ENCODE data around the gene CNOT4.

CNOT4 gene

GRCh38 chr7:135428879-135429278 is 81.0 kb downstream of the CNOT4 start:
- H3K36me3 ChIP-seq (ENCODE audit: control insufficient read depth, insufficient read depth, low read length): peaks cover 3% of the 10 kb centered on the region

GRCh38 chr7:135428011-135428410 is 81.9 kb downstream of the CNOT4 start:
- Histone ChIP-seq H3K36me3 (ENCODE audit: control insufficient read depth, insufficient read depth, low read length) (no peaks in the 10 kb centered on the region), H3K9me3 (ENCODE audit: control insufficient read depth, low read length) (no peaks in the 10 kb centered on the region), H3K27me3 (ENCODE audit: control insufficient read depth, insufficient read depth, low read length, poor library complexity, severe bottlenecking) (no peaks in the 10 kb centered on the region), H3K4me1 (ENCODE audit: control insufficient read depth, insufficient read depth, low read length) (no peaks in the 10 kb centered on the region), H3K27ac (ENCODE audit: insufficient read depth, low read depth, low read length, poor library complexity, severe bottlenecking) (no peak overlapping the region), H3K4me3 (ENCODE audit: insufficient read depth, low read depth, low read length) (no peak overlapping the region)

More at GRCh38 chr7:135428879-135429278, 81.0 kb downstream of the CNOT4 start:
- Histone ChIP-seq H3K27me3 (ENCODE audit: control insufficient read depth, insufficient read depth, low read length, poor library complexity, severe bottlenecking) (no peaks in the 10 kb centered on the region), H3K4me3 (ENCODE audit: insufficient read depth, low read depth, low read length) (no peak overlapping the region), H3K27ac (ENCODE audit: insufficient read depth, low read depth, low read length, poor library complexity, severe bottlenecking) (no peak overlapping the region), H3K4me1 (ENCODE audit: control insufficient read depth, insufficient read depth, low read length) (no peaks in the 10 kb centered on the region), H3K9me3 (ENCODE audit: control insufficient read depth, low read length) (no peaks in the 10 kb centered on the region)
- 100% methylated on average over 1 of the region's 1 CpG; no CpG with 5 or more reads in 1 of the 2 experiments for WGBS, 2 experiments

- no peaks in the 10 kb centered on the region for H3K9me3 ChIP-seq (ENCODE audit: control insufficient read depth, low read length)
- no peaks in the 10 kb centered on the region for H3K27me3 ChIP-seq (ENCODE audit: control insufficient read depth, insufficient read depth, low read length, poor library complexity, severe bottlenecking)
- H3K4me3 ChIP-seq (ENCODE audit: insufficient read depth, low read depth, low read length): no peak overlapping the region
- no peak overlapping the region for H3K27ac ChIP-seq (ENCODE audit: insufficient read depth, low read depth, low read length, poor library complexity, severe bottlenecking)
- H3K36me3 ChIP-seq (ENCODE audit: control insufficient read depth, insufficient read depth, low read length): no peaks in the 10 kb centered on the region
- no peaks in the 10 kb centered on the region for H3K4me1 ChIP-seq (ENCODE audit: control insufficient read depth, insufficient read depth, low read length)
Measured at GRCh38 chr7:135427166-135427565, 82.7 kb downstream of the CNOT4 start.

- whole genome bisulfite sequencing, 2 experiments: 92 to 97% methylated on average over 1 to 2 of the region's 2 CpGs
- Histone ChIP-seq H3K4me3 (ENCODE audit: insufficient read depth, low read depth, low read length) (no peak overlapping the region), H3K36me3 (ENCODE audit: control insufficient read depth, insufficient read depth, low read length) (no peaks in the 10 kb centered on the region), H3K27ac (ENCODE audit: insufficient read depth, low read depth, low read length, poor library complexity, severe bottlenecking) (no peak overlapping the region), H3K4me1 (ENCODE audit: control insufficient read depth, insufficient read depth, low read length) (no peaks in the 10 kb centered on the region), H3K9me3 (ENCODE audit: control insufficient read depth, low read length) (no peaks in the 10 kb centered on the region), H3K27me3 (ENCODE audit: control insufficient read depth, insufficient read depth, low read length, poor library complexity, severe bottlenecking) (no peaks in the 10 kb centered on the region)
Measured at GRCh38 chr7:135425036-135425435, 84.9 kb downstream of the CNOT4 start.

- H3K4me3 ChIP-seq (ENCODE audit: insufficient read depth, low read depth, low read length): no peak overlapping the region
- no peaks in the 10 kb centered on the region for H3K36me3 ChIP-seq (ENCODE audit: control insufficient read depth, insufficient read depth, low read length)
- no peaks in the 10 kb centered on the region for H3K9me3 ChIP-seq (ENCODE audit: control insufficient read depth, low read length)
- no peak overlapping the region for H3K27ac ChIP-seq (ENCODE audit: insufficient read depth, low read depth, low read length, poor library complexity, severe bottlenecking)
- H3K27me3 ChIP-seq (ENCODE audit: control insufficient read depth, insufficient read depth, low read length, poor library complexity, severe bottlenecking): no peaks in the 10 kb centered on the region
- WGBS, 2 experiments: 90 to 93% methylated on average over 4 of the region's 4 CpGs
- no peaks in the 10 kb centered on the region for H3K4me1 ChIP-seq (ENCODE audit: control insufficient read depth, insufficient read depth, low read length)
Measured at GRCh38 chr7:135420786-135421185, 89.1 kb downstream of the CNOT4 start.

GRCh38 chr7:135416431-135416830 is 93.5 kb downstream of the CNOT4 start:
- H3K4me3 ChIP-seq (ENCODE audit: insufficient read depth, low read depth, low read length): no peak overlapping the region
- no peak overlapping the region for H3K27ac ChIP-seq (ENCODE audit: insufficient read depth, low read depth, low read length, poor library complexity, severe bottlenecking)
- no peaks in the 10 kb centered on the region for H3K36me3 ChIP-seq (ENCODE audit: control insufficient read depth, insufficient read depth, low read length)
- no peaks in the 10 kb centered on the region for H3K27me3 ChIP-seq (ENCODE audit: control insufficient read depth, insufficient read depth, low read length, poor library complexity, severe bottlenecking)
- 96 to 99% methylated on average over 3 of the region's 3 CpGs for WGBS, 2 experiments
- no peaks in the 10 kb centered on the region for H3K4me1 ChIP-seq (ENCODE audit: control insufficient read depth, insufficient read depth, low read length)
- H3K9me3 ChIP-seq (ENCODE audit: control insufficient read depth, low read length): no peaks in the 10 kb centered on the region

- Histone ChIP-seq H3K9me3 (ENCODE audit: control insufficient read depth, low read length) (no peaks in the 10 kb centered on the region), H3K4me3 (ENCODE audit: insufficient read depth, low read depth, low read length) (no peak overlapping the region), H3K27me3 (ENCODE audit: control insufficient read depth, insufficient read depth, low read length, poor library complexity, severe bottlenecking) (no peaks in the 10 kb centered on the region), H3K4me1 (ENCODE audit: control insufficient read depth, insufficient read depth, low read length) (no peaks in the 10 kb centered on the region), H3K36me3 (ENCODE audit: control insufficient read depth, insufficient read depth, low read length) (no peaks in the 10 kb centered on the region), H3K27ac (ENCODE audit: insufficient read depth, low read depth, low read length, poor library complexity, severe bottlenecking) (no peak overlapping the region)
- WGBS, 2 experiments: 75 to 88% methylated on average over 1 of the region's 2 CpGs
Measured at GRCh38 chr7:135414850-135415439, 95.0 kb downstream of the CNOT4 start.

- Histone ChIP-seq H3K4me1 (ENCODE audit: control insufficient read depth, insufficient read depth, low read length) (no peaks in the 10 kb centered on the region), H3K27ac (ENCODE audit: insufficient read depth, low read depth, low read length, poor library complexity, severe bottlenecking) (no peak overlapping the region), H3K4me3 (ENCODE audit: insufficient read depth, low read depth, low read length) (no peak overlapping the region), H3K9me3 (ENCODE audit: control insufficient read depth, low read length) (no peaks in the 10 kb centered on the region), H3K27me3 (ENCODE audit: control insufficient read depth, insufficient read depth, low read length, poor library complexity, severe bottlenecking) (no peaks in the 10 kb centered on the region), H3K36me3 (ENCODE audit: control insufficient read depth, insufficient read depth, low read length) (no peaks in the 10 kb centered on the region)
- WGBS, 2 experiments: 90 to 100% methylated on average over 3 of the region's 3 CpGs
Measured at GRCh38 chr7:135414208-135414607, 95.7 kb downstream of the CNOT4 start.

- no peak overlapping the region for H3K27ac ChIP-seq (ENCODE audit: insufficient read depth, low read depth, low read length, poor library complexity, severe bottlenecking)
- H3K4me1 ChIP-seq (ENCODE audit: control insufficient read depth, insufficient read depth, low read length): no peaks in the 10 kb centered on the region
- no peaks in the 10 kb centered on the region for H3K27me3 ChIP-seq (ENCODE audit: control insufficient read depth, insufficient read depth, low read length, poor library complexity, severe bottlenecking)
- H3K9me3 ChIP-seq (ENCODE audit: control insufficient read depth, low read length): no peaks in the 10 kb centered on the region
- H3K4me3 ChIP-seq (ENCODE audit: insufficient read depth, low read depth, low read length): no peak overlapping the region
- H3K36me3 ChIP-seq (ENCODE audit: control insufficient read depth, insufficient read depth, low read length): no peaks in the 10 kb centered on the region
Measured at GRCh38 chr7:135411098-135411497, 98.8 kb downstream of the CNOT4 start.

- Histone ChIP-seq H3K4me1 (ENCODE audit: control insufficient read depth, insufficient read depth, low read length) (no peaks in the 10 kb centered on the region), H3K4me3 (ENCODE audit: insufficient read depth, low read depth, low read length) (no peak overlapping the region), H3K9me3 (ENCODE audit: control insufficient read depth, low read length) (no peaks in the 10 kb centered on the region), H3K36me3 (ENCODE audit: control insufficient read depth, insufficient read depth, low read length) (no peaks in the 10 kb centered on the region), H3K27me3 (ENCODE audit: control insufficient read depth, insufficient read depth, low read length, poor library complexity, severe bottlenecking) (no peaks in the 10 kb centered on the region), H3K27ac (ENCODE audit: insufficient read depth, low read depth, low read length, poor library complexity, severe bottlenecking) (no peak overlapping the region)
- WGBS, 2 experiments: 100% methylated on average over 3 of the region's 3 CpGs
Measured at GRCh38 chr7:135410543-135410942, 99.4 kb downstream of the CNOT4 start.
